ENCODE measurements around the gene COPA. TPM values are rescaled to one million over a fixed set of nuclear protein-coding genes. Genes with fewer than 3 reads are reported as not detected.

Gene COPA
- polyA plus RNA-seq, 1 of the 3 experiments (the other 2 are of a cell fraction), result 91.4 TPM

DNA sequence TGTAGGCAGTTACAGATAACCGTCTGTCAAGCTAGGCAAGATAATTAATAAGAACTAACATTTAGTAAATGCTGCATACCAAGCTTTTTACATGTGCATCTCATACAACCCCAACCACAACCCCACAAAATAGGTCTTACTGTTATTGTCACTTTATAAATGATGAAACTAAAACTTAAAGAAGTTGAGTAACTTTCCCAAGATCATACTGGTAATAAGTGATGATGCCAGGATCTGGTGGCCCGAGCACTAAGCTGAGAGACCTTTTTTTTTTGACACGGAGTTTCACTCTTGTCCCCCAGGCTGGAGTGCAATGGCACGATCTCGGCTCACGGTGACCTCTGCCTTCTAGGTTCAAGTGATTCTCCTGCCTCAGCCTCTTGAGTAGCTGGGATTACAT lies 1.9 kb upstream of the COPA start:
- Histone ChIP-seq H3K4me1 (ENCODE audit: control insufficient read depth in 1 of 2, insufficient read depth in 2 of 2, low read depth in 1 of 2, low read length in 1 of 2) (peaks cover 0 to 15% of the 10 kb centered on the region in 2 experiments; a peak in 1 of 4 replicates), H3K79me2 (ENCODE audit: insufficient read depth) (peaks cover 64% of the 10 kb centered on the region)

More for the DNA sequence above, 1.9 kb upstream of the COPA start:
- Histone ChIP-seq H3K27ac (ENCODE audit: low read depth in 2 of 2, low read length in 1 of 2) (no peak overlapping the region), H3K27me3 (ENCODE audit: insufficient read depth) (no peaks in the 10 kb centered on the region), H3F3A (replicated peaks; ENCODE audit: insufficient read depth) (no peaks in the 10 kb centered on the region), H3K9me2 (no peaks in the 10 kb centered on the region), H3K9me3 (no peaks in the 10 kb centered on the region), H3K36me3 (replicated peaks in 1 of 2; ENCODE audit: control insufficient read depth in 1 of 2, insufficient read depth in 2 of 2, low read length in 1 of 2) (peaks cover 26 to 45% of the 10 kb centered on the region in 2 experiments), H3K9ac (no peak overlapping the region), H3K4me2 (no peak overlapping the region), H4K20me1 (ENCODE audit: insufficient read depth) (peaks cover 20% of the 10 kb centered on the region), H3K4me3 (ENCODE audit: low read depth in 2 of 2, low read length in 1 of 2) (no peak overlapping the region), H2AFZ (ENCODE audit: low read depth) (no peak overlapping the region)
- POLR2A ChIA-PET, result interaction anchor here (0.7 kb wide), 1 partner anchor 16 kb away, joined by 3 read pairs; no protein-coding TSS in a partner anchor
- CTCF ChIA-PET, result interaction anchor here (0.8 to 4.5 kb wide), 5 partner anchors 9 to 54 kb away, joined by 3 to 20 read pairs (median 3); no protein-coding TSS in a partner anchor
- 96% methylated on average over 6 of the region's 6 CpGs for WGBS (ENCODE audit: low lambda C conversion rate)
- no peak for DNase-seq
- TF ChIP-seq, protein P1, sequence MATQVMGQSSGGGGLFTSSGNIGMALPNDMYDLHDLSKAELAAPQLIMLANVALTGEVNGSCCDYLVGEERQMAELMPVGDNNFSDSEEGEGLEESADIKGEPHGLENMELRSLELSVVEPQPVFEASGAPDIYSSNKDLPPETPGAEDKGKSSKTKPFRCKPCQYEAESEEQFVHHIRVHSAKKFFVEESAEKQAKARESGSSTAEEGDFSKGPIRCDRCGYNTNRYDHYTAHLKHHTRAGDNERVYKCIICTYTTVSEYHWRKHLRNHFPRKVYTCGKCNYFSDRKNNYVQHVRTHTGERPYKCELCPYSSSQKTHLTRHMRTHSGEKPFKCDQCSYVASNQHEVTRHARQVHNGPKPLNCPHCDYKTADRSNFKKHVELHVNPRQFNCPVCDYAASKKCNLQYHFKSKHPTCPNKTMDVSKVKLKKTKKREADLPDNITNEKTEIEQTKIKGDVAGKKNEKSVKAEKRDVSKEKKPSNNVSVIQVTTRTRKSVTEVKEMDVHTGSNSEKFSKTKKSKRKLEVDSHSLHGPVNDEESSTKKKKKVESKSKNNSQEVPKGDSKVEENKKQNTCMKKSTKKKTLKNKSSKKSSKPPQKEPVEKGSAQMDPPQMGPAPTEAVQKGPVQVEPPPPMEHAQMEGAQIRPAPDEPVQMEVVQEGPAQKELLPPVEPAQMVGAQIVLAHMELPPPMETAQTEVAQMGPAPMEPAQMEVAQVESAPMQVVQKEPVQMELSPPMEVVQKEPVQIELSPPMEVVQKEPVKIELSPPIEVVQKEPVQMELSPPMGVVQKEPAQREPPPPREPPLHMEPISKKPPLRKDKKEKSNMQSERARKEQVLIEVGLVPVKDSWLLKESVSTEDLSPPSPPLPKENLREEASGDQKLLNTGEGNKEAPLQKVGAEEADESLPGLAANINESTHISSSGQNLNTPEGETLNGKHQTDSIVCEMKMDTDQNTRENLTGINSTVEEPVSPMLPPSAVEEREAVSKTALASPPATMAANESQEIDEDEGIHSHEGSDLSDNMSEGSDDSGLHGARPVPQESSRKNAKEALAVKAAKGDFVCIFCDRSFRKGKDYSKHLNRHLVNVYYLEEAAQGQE (IDR thresholded peaks at IDR 0.05; ENCODE audit: low read depth, low read length), result no peak
- TF ChIP-seq NRF1 (IDR thresholded peaks at IDR 0.05; ENCODE audit: low read depth, low read length), result no peak
- TF ChIP-seq, protein P2, sequence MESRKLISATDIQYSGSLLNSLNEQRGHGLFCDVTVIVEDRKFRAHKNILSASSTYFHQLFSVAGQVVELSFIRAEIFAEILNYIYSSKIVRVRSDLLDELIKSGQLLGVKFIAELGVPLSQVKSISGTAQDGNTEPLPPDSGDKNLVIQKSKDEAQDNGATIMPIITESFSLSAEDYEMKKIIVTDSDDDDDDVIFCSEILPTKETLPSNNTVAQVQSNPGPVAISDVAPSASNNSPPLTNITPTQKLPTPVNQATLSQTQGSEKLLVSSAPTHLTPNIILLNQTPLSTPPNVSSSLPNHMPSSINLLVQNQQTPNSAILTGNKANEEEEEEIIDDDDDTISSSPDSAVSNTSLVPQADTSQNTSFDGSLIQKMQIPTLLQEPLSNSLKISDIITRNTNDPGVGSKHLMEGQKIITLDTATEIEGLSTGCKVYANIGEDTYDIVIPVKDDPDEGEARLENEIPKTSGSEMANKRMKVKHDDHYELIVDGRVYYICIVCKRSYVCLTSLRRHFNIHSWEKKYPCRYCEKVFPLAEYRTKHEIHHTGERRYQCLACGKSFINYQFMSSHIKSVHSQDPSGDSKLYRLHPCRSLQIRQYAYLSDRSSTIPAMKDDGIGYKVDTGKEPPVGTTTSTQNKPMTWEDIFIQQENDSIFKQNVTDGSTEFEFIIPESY (IDR thresholded peaks at IDR 0.05; ENCODE audit: borderline replicate concordance, low read depth), result no peak
- TF ChIP-seq RCOR1 (IDR thresholded peaks at IDR 0.05; ENCODE audit: low read length), result no peak
- no peak for TF ChIP-seq FOXM1 (IDR thresholded peaks at IDR 0.05; ENCODE audit: low read depth)
- no peak for TF ChIP-seq MEF2A (IDR thresholded peaks at IDR 0.05; ENCODE audit: borderline replicate concordance, low read depth)
- no peak for TF ChIP-seq FOXJ3 (CRISPR knock-in tag; IDR thresholded peaks at IDR 0.05)
- no peak for TF ChIP-seq MXI1 (IDR thresholded peaks at IDR 0.05; ENCODE audit: low read depth, low read length)
- TF ChIP-seq, protein P3, sequence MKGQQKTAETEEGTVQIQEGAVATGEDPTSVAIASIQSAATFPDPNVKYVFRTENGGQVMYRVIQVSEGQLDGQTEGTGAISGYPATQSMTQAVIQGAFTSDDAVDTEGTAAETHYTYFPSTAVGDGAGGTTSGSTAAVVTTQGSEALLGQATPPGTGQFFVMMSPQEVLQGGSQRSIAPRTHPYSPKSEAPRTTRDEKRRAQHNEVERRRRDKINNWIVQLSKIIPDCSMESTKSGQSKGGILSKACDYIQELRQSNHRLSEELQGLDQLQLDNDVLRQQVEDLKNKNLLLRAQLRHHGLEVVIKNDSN (IDR thresholded peaks at IDR 0.05; ENCODE audit: borderline replicate concordance, low read depth), result no peak
- no peak for TF ChIP-seq TCF12 (IDR thresholded peaks at IDR 0.05)
- TF ChIP-seq, protein P4, sequence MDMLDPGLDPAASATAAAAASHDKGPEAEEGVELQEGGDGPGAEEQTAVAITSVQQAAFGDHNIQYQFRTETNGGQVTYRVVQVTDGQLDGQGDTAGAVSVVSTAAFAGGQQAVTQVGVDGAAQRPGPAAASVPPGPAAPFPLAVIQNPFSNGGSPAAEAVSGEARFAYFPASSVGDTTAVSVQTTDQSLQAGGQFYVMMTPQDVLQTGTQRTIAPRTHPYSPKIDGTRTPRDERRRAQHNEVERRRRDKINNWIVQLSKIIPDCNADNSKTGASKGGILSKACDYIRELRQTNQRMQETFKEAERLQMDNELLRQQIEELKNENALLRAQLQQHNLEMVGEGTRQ (IDR thresholded peaks at IDR 0.05; ENCODE audit: borderline replicate concordance, low read depth, low read length), result no peak
- TF ChIP-seq NFIC (IDR thresholded peaks at IDR 0.05; ENCODE audit: borderline replicate concordance), result no peak
- no peak for TF ChIP-seq SIN3A (IDR thresholded peaks at IDR 0.05; ENCODE audit: borderline replicate concordance, low read depth, low read length)
